K562 (cell line): ENCODE measurements around the gene MCC. TPM values are rescaled to one million over a fixed set of nuclear protein-coding genes. Genes with fewer than 3 reads are reported as not detected.

Source experiments
- ATAC-seq: fragments of 200-7000 bp; cut with Tn5 transposase; 3 replicates; pipeline ENCODE4 v1.9.1; 2020; ENCODE audit warnings: moderate library complexity
- BruUV-seq: library from RNA; stranded (reverse); fragments of 400-500 nt; replicated peaks from 2 replicates; lab custom pipeline; 2021; lab: Mats Ljungman, UMichigan
- CTCF ChIA-PET: fragments of 300-600 bp; formaldehyde crosslinking; extraction: SDS; loops from one replicate; lab custom pipeline; 2021; ENCODE audit warnings: low intra/inter-chr PET ratio; lab: Yijun Ruan, JAX
- POLR2A ChIA-PET: fragments of 300-600, 350-650 bp; sonication (Branson Sonifier 250); formaldehyde crosslinking; extraction: SDS; loops from one replicate; lab custom pipeline; 2021; ENCODE audit warnings: antibody characterized with exemption, inconsistent platforms; lab: Yijun Ruan, JAX
- DNase-seq, 4 experiments: peaks; one replicate each; pipeline versions ENCODE4 v3.0.0 to v3.0.0-alpha.2; 2011 to 2018; ENCODE audit warnings: low spot score in 3 of 4, mixed read lengths in 3 of 4; ENCODE audit errors: extremely low read depth in 1 of 4
- FAIRE-seq: peaks from 2 replicates; lab custom pipeline; 2011; peaks lifted over from hg19 to GRCh38; lab: Jason Lieb, UNC
- H2AFZ ChIP-seq: 2 replicates; pipeline ENCODE4 v1.6.0; 2011; ENCODE audit warnings: low read depth, low read length, control low read depth, inconsistent platforms
- H3K27ac ChIP-seq: fragments of 200-600 bp; 3 replicates; pipeline ENCODE4 v1.8.0; 2011; ENCODE audit warnings: low read depth, mild to moderate bottlenecking, control low read depth, inconsistent platforms, low read length, moderate library complexity, mixed read lengths; ENCODE audit errors: extremely low read depth
- H3K27me3 ChIP-seq, 2 experiments: fragments of 300-600 bp in 1 of 2; 2 replicates in 1 of 2; 3 replicates in 1 of 2; pipeline versions ENCODE4 v1.6.0 to v1.8.0; 2011; ENCODE audit warnings: inconsistent platforms in 2 of 2, low read length in 2 of 2, mild to moderate bottlenecking in 1 of 2, mixed read lengths in 1 of 2, moderate library complexity in 1 of 2; ENCODE audit not compliant: control insufficient read depth in 2 of 2, insufficient read depth in 2 of 2
- H3K36me3 ChIP-seq: fragments of 300-600 bp; 3 replicates; pipeline ENCODE4 v1.8.0; 2011; ENCODE audit warnings: mild to moderate bottlenecking, low read length, inconsistent platforms; ENCODE audit not compliant: control insufficient read depth, insufficient read depth
- H3K4me1 ChIP-seq, 2 experiments: fragments of 200-600 bp in 1 of 2; replicated peaks in 1 of 2; 2 replicates in 1 of 2; 3 replicates in 1 of 2; pipeline versions ENCODE4 v1.5.1 to v1.8.0; 2011; ENCODE audit warnings: inconsistent platforms in 2 of 2, low read length in 2 of 2, mild to moderate bottlenecking in 1 of 2, mixed read lengths in 1 of 2, moderate library complexity in 1 of 2; ENCODE audit not compliant: control insufficient read depth in 2 of 2, insufficient read depth in 2 of 2
- H3K4me2 ChIP-seq: 2 replicates; pipeline ENCODE4 v1.6.1; 2011; ENCODE audit warnings: low read length, control low read depth, inconsistent platforms, mixed read lengths; ENCODE audit not compliant: insufficient read depth
- H3K4me3 ChIP-seq: fragments of 200-600 bp; sonication (generic), shearing (Covaris generic); 2 replicates; pipeline ENCODE4 v1.5.1; 2016; ENCODE audit warnings: control low read depth, inconsistent platforms
- H3K79me2 ChIP-seq: fragments of 200-600 bp; 3 replicates; pipeline ENCODE4 v1.8.0; 2011; ENCODE audit warnings: low read length, inconsistent platforms; ENCODE audit not compliant: control insufficient read depth, insufficient read depth
- H3K9ac ChIP-seq, 2 experiments: 2 replicates each; pipeline versions ENCODE4 v1.6.0 to v1.6.1; 2011; ENCODE audit warnings: low read depth in 2 of 2, low read length in 2 of 2, control low read depth in 1 of 2, inconsistent platforms in 1 of 2, mild to moderate bottlenecking in 1 of 2, mixed read lengths in 1 of 2; ENCODE audit not compliant: insufficient read depth in 1 of 2
- H3K9me1 ChIP-seq: one replicate; pipeline ENCODE4 v1.6.0; 2011; ENCODE audit warnings: inconsistent platforms, mild to moderate bottlenecking, low read length, moderate library complexity; ENCODE audit not compliant: control insufficient read depth, insufficient read depth
- H3K9me3 ChIP-seq: replicated peaks from 2 replicates; pipeline ENCODE4 v1.5.1; 2011; ENCODE audit warnings: low read depth, low read length, inconsistent platforms; ENCODE audit not compliant: control insufficient read depth, insufficient read depth
- H4K20me1 ChIP-seq: replicated peaks from 2 replicates; pipeline ENCODE4 v1.6.1; 2011; ENCODE audit warnings: low read length, inconsistent platforms, mixed read lengths; ENCODE audit not compliant: control insufficient read depth, insufficient read depth
- NEUROD1 ChIP-seq: fragments of 150-350 bp; IDR thresholded peaks from 2 replicates; pipeline ENCODE4 v1.6.1; 2014; ENCODE audit warnings: borderline replicate concordance, low read length, low read depth; ENCODE audit not compliant: partially characterized antibody
- ZNF696 ChIP-seq: fragments of 250-450 bp; sonication (Bioruptor Pico); conservative IDR thresholded peaks from 2 replicates; pipeline ENCODE4 v1.4.0; 2020; ENCODE audit warnings: mild to moderate bottlenecking, moderate library complexity
- WGBS: fragments of 100-300 bp; shearing (Covaris generic); methylation state at CpG from one replicate; pipeline ENCODE4 v1.1.6; 2016; ENCODE audit warnings: low coverage, mixed read lengths; ENCODE audit not compliant: insufficient coverage; ENCODE audit errors: missing lambda C conversion rate; 5-methylcytosine and 5-hydroxymethylcytosine counted together
- in situ Hi-C: fragments of 300-500 bp; cut with MboI; formaldehyde crosslinking; loops from 4 replicates; pipeline ENCODE4 v1.15.0; 2018; ENCODE audit warnings: inconsistent platforms, mixed read lengths
- intact Hi-C: fragments of 100-400 bp; cut with micrococcal nuclease; formaldehyde crosslinking; loops from 2 replicates; pipeline ENCODE4 v1.14.2; 2022
- polyA plus RNA-seq, 8 experiments: library from polyadenylated mRNA; depleted of rRNA in 4 of 8; stranded (reverse) in 5 of 8; unstranded in 3 of 8; fragments of >200 nt; fragmentation: Nextera tagmentation in 2 of 8; fragmentation: Illumina TruSeq in 1 of 8; extraction: Ambion mirVana in 2 of 8; extraction: Trizol in 1 of 8; gene quantifications; 2 replicates each; pipeline versions ENCODE4 v1.2.1 to v1.2.3, GENCODE V29; 2011 to 2014; ENCODE audit warnings: inconsistent platforms in 1 of 8, missing spikeins in 1 of 8
- total RNA-seq, 7 experiments: library from RNA; depleted of rRNA in 6 of 7; stranded (reverse); fragments of >200 nt in 6 of 7; fragmentation: Illumina TruSeq in 2 of 7; extraction: Trizol in 2 of 7; gene quantifications; 2 replicates each; pipeline versions ENCODE4 v1.2.1 to v1.2.3, GENCODE V29; 2011 to 2021; ENCODE audit warnings: low replicate concordance in 1 of 7
- TF ChIP-seq, protein P1 (sequence below), 2 experiments: fragments of 450-650 bp; IDR thresholded peaks; 2 replicates each; pipeline ENCODE4 v1.6.1; 2016; ENCODE audit warnings: mild to moderate bottlenecking in 2 of 2, borderline replicate concordance in 1 of 2, low read depth in 1 of 2, moderate library complexity in 1 of 2
- TF ChIP-seq, protein P2 (sequence below): sonication (generic); formaldehyde crosslinking; IDR thresholded peaks from 2 replicates; pipeline ENCODE4 v1.8.1; 2023; ENCODE audit warnings: missing genetic modification reagents, mild to moderate bottlenecking, borderline replicate concordance
- TF ChIP-seq, protein P3 (sequence below): fragments of 250-450 bp; sonication (Bioruptor Pico); IDR thresholded peaks from 2 replicates; pipeline ENCODE4 v1.4.0; 2020; ENCODE audit warnings: mild to moderate bottlenecking
- TF ChIP-seq, protein P4 (sequence below): sonication (generic); formaldehyde crosslinking; IDR thresholded peaks from 2 replicates; pipeline ENCODE4 v1.9.0; 2022; ENCODE audit warnings: mild to moderate bottlenecking, missing genetic modification reagents

MCC gene
- total and polyA plus RNA-seq, 9 of the 15 experiments (the other 6 are each of a cell fraction or from before 2014, with no cell fraction given): 0.04 to 0.24 (median 0.06) TPM; not detected in 1

DNA sequence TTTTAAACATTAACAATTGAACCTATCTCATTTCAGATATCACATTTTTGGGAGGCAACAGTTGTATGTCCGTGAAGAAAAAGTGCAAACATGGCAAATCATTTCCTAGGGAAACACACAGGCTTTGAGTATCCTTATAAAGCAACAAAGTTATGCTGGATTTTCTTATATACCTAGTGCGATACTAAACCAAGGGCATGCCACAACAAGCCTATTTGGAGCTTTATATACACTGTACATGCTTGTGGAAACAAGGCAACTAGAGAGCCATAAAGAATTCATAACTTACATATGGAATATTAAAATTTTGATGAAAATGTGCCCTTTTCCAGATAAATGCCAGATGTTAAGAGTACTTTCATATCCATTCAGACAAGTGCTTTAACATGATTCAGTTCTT, 320.3 kb downstream of the MCC start:
- TF ChIP-seq, protein P1, sequence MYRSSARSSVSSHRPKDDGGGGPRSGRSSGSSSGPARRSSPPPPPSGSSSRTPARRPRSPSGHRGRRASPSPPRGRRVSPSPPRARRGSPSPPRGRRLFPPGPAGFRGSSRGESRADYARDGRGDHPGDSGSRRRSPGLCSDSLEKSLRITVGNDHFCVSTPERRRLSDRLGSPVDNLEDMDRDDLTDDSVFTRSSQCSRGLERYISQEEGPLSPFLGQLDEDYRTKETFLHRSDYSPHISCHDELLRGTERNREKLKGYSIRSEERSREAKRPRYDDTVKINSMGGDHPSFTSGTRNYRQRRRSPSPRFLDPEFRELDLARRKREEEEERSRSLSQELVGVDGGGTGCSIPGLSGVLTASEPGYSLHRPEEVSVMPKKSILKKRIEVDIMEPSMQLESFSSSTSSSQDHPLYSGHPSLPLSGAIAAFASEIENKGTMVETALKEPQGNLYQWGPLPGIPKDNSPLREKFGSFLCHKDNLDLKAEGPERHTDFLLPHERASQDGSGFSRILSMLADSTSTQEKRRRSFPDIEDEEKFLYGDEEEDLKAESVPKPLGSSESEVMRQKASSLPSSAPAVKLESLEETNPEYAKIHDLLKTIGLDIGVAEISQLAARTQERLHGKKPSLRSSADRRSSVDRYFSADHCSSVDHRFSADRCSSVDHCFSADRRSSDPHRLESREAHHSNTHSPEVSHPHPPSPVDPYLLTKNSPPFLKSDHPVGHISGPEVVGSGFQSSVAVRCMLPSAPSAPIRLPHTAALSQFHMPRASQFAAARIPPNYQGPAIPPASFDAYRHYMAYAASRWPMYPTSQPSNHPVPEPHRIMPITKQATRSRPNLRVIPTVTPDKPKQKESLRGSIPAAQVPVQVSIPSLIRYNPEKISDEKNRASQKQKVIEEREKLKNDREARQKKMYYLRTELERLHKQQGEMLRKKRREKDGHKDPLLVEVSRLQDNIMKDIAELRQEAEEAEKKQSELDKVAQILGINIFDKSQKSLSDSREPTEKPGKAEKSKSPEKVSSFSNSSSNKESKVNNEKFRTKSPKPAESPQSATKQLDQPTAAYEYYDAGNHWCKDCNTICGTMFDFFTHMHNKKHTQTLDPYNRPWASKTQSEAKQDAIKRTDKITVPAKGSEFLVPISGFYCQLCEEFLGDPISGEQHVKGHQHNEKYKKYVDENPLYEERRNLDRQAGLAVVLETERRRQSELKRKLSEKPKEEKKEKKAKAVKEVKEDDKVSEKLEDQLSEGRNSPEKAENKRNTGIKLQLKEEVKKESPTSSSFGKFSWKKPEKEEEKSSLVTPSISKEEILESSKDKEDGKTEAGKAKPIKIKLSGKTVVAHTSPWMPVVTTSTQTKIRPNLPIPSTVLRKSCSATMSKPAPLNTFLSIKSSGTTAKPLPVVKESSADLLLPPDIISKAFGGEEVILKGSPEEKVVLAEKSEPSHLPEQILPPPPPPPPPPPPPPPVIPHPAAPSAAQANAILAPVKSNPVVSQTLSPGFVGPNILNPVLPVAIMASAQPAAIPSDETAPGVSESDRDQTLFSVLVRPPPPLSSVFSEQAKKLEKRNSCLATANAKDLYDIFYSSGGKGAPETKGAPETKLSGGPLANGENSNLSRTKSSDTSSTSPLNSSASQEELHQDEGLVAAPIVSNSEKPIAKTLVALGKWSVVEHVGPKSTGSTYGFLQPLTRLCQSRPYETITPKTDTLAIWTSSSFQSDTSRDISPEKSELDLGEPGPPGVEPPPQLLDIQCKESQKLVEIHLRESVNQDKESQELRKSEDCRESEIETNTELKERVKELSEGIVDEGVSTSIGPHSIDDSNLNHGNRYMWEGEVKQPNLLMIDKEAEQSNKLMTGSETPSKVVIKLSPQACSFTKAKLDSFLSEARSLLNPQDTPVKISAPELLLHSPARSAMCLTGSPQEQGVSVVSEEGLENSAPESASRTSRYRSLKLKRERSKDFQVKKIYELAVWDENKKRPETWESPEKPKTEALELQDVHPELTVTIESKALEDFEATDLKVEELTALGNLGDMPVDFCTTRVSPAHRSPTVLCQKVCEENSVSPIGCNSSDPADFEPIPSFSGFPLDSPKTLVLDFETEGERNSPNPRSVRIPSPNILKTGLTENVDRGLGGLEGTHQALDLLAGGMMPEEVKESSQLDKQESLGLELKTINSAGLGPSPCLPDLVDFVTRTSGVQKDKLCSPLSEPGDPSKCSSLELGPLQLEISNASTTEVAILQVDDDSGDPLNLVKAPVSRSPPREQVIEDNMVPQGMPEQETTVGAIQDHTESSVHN (IDR thresholded peaks at IDR 0.05; ENCODE audit: borderline replicate concordance in 1 of 2, low read depth in 1 of 2): no peak
- TF ChIP-seq, protein P2, sequence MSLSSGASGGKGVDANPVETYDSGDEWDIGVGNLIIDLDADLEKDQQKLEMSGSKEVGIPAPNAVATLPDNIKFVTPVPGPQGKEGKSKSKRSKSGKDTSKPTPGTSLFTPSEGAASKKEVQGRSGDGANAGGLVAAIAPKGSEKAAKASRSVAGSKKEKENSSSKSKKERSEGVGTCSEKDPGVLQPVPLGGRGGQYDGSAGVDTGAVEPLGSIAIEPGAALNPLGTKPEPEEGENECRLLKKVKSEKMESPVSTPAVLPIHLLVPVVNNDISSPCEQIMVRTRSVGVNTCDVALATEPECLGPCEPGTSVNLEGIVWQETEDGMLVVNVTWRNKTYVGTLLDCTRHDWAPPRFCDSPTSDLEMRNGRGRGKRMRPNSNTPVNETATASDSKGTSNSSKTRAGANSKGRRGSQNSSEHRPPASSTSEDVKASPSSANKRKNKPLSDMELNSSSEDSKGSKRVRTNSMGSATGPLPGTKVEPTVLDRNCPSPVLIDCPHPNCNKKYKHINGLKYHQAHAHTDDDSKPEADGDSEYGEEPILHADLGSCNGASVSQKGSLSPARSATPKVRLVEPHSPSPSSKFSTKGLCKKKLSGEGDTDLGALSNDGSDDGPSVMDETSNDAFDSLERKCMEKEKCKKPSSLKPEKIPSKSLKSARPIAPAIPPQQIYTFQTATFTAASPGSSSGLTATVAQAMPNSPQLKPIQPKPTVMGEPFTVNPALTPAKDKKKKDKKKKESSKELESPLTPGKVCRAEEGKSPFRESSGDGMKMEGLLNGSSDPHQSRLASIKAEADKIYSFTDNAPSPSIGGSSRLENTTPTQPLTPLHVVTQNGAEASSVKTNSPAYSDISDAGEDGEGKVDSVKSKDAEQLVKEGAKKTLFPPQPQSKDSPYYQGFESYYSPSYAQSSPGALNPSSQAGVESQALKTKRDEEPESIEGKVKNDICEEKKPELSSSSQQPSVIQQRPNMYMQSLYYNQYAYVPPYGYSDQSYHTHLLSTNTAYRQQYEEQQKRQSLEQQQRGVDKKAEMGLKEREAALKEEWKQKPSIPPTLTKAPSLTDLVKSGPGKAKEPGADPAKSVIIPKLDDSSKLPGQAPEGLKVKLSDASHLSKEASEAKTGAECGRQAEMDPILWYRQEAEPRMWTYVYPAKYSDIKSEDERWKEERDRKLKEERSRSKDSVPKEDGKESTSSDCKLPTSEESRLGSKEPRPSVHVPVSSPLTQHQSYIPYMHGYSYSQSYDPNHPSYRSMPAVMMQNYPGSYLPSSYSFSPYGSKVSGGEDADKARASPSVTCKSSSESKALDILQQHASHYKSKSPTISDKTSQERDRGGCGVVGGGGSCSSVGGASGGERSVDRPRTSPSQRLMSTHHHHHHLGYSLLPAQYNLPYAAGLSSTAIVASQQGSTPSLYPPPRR: no peak
- TF ChIP-seq ZNF696 (CRISPR knock-in tag) (no peak), NEUROD1 (no peak)
- TF ChIP-seq, protein P3, sequence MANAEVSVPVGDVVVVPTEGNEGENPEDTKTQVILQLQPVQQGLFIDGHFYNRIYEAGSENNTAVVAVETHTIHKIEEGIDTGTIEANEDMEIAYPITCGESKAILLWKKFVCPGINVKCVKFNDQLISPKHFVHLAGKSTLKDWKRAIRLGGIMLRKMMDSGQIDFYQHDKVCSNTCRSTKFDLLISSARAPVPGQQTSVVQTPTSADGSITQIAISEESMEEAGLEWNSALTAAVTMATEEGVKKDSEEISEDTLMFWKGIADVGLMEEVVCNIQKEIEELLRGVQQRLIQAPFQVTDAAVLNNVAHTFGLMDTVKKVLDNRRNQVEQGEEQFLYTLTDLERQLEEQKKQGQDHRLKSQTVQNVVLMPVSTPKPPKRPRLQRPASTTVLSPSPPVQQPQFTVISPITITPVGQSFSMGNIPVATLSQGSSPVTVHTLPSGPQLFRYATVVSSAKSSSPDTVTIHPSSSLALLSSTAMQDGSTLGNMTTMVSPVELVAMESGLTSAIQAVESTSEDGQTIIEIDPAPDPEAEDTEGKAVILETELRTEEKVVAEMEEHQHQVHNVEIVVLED (CRISPR knock-in tag): no peak
- TF ChIP-seq, protein P4, sequence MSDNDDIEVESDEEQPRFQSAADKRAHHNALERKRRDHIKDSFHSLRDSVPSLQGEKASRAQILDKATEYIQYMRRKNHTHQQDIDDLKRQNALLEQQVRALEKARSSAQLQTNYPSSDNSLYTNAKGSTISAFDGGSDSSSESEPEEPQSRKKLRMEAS (CRISPR knock-in tag): no peak
- no peaks in the 10 kb centered on the region for H3K9me1 ChIP-seq
- H3K4me2 ChIP-seq: no peak overlapping the region
- H4K20me1 ChIP-seq: no peaks in the 10 kb centered on the region
- H3K9me3 ChIP-seq: no peaks in the 10 kb centered on the region
- CTCF ChIA-PET: no interaction called here
- DNase-seq (no peak), ATAC-seq (no peak), FAIRE-seq (no peak)
- H3K9ac ChIP-seq: no peak overlapping the region
- H3K4me3 ChIP-seq: no peak overlapping the region
- no peaks in the 10 kb centered on the region for H3K36me3 ChIP-seq
- no peaks in the 10 kb centered on the region for H3K4me1 ChIP-seq
- no peak overlapping the region for H3K27ac ChIP-seq
- WGBS: 0% methylated on average over 2 of the region's 2 CpGs
- no peak overlapping the region for H2AFZ ChIP-seq
- POLR2A ChIA-PET: no interaction called here
- in situ Hi-C loops (no loop called here), intact Hi-C loops (no loop called here)
- H3K27me3 ChIP-seq: peaks cover 5 to 10% of the 10 kb centered on the region in 2 experiments; a peak in 4 of 5 replicates
- no peaks in the 10 kb centered on the region for H3K79me2 ChIP-seq
- no TSS peak for BruUV-seq
